Right lobe of liver (tissue), 6 donors: ENCODE results near the gene CCDC9. TPM values are rescaled to one million over a fixed set of nuclear protein-coding genes. Genes with fewer than 3 reads are reported as not detected.
A peak's percentile ranks its signal among the peaks of the same experiment; 100 is the strongest.

ENCODE experiments used
- ATAC-seq, 4 donors: fragments of 200-7000 bp; cut with Tn5 transposase; one replicate each; pipeline ENCODE4 v1.9.1; 2020; ENCODE audit warnings: mild to moderate bottlenecking in 4 of 4, moderate library complexity in 4 of 4
- DNase-seq, 3 donors: peaks; one replicate each; pipeline ENCODE4 v3.0.0-alpha.2; 2020
- H3K27ac ChIP-seq, 3 donors: fragments of 200-600 bp; one replicate each; pipeline ENCODE4 v1.8.0; 2022
- H3K27me3 ChIP-seq, 2 donors: fragments of 200-600 bp; one replicate each; pipeline ENCODE4 v1.8.0; 2022
- H3K36me3 ChIP-seq, 4 donors: fragments of 200-600 bp; sonication (generic) in 1 of 4; one replicate each; pipeline versions ENCODE4 v1.5.1 to v1.8.0; 2017 to 2022; ENCODE audit warnings: control low read depth in 1 of 4
- H3K4me1 ChIP-seq, 4 donors: fragments of 200-600 bp; sonication (generic) in 1 of 4; one replicate each; pipeline versions ENCODE4 v1.5.1 to v1.8.0; 2017 to 2022; ENCODE audit warnings: control low read depth in 1 of 4
- H3K4me3 ChIP-seq, 3 donors: fragments of 200-600 bp; one replicate each; pipeline ENCODE4 v1.8.0; 2022
- H3K9me3 ChIP-seq, 4 donors: fragments of 200-600 bp; sonication (generic) in 1 of 4; one replicate each; pipeline versions ENCODE4 v1.5.1 to v1.8.0; 2017 to 2022; ENCODE audit warnings: control low read depth in 1 of 4
- POLR2A ChIP-seq: fragments of 450-650 bp; IDR thresholded peaks from one replicate; pipeline ENCODE4 v1.6.1; 2017; ENCODE audit warnings: antibody characterized with exemption, mild to moderate bottlenecking
- WGBS: methylation state at CpG from one replicate; pipeline ENCODE4 v1.1.6; 2018; ENCODE audit warnings: low coverage, low lambda C conversion rate; ENCODE audit not compliant: insufficient coverage; ENCODE audit errors: missing lambda C conversion rate; 5-methylcytosine and 5-hydroxymethylcytosine counted together
- intact Hi-C, 2 donors: fragments of 100-400 bp; cut with DNase I; formaldehyde crosslinking; loops; one replicate each; pipeline versions ENCODE4 v1.11.2 to v1.14.1; 2022
- total RNA-seq, 6 experiments: library from RNA; depleted of rRNA in 2 of 6; stranded (reverse); fragments of >200 nt in 2 of 6; fragmentation: NEBNext Ultra II Directional in 3 of 6; extraction: Animal tissue kit (Norgen Biotek cat#: 25700) in 3 of 6; gene quantifications; one replicate each; pipeline versions ENCODE4 v1.1.0 to v1.2.4, GENCODE V29; 2016 to 2023
- TF ChIP-seq, protein P1 (sequence below), 4 donors: fragments of 200-600 bp in 3 of 4; fragments of 450-650 bp in 1 of 4; IDR thresholded peaks; one replicate each; pipeline versions ENCODE4 v1.5.1 to v1.8.0; 2016 to 2022; ENCODE audit warnings: antibody characterized with exemption in 4 of 4, mild to moderate bottlenecking in 2 of 4
- donor health status: DM: no; HTN: yes; CAD: no.
- donor health status: DM: no; HTN: no; CAD: no.
- donor health status: DM: no; HTN: no; CAD: no.
- donor health status: DM: no; HTN: yes; CAD: no.
- donor health status: DM: no; HTN: yes; CAD: no.

The CCDC9 gene
- total RNA-seq, 6 experiments from 2014 or later = 5.8 to 15.1 (median 9.1) TPM

GRCh38 chr19:47228937-47229675 is 27.2 kb upstream of the CCDC9 start:
- TF ChIP-seq, protein P1, sequence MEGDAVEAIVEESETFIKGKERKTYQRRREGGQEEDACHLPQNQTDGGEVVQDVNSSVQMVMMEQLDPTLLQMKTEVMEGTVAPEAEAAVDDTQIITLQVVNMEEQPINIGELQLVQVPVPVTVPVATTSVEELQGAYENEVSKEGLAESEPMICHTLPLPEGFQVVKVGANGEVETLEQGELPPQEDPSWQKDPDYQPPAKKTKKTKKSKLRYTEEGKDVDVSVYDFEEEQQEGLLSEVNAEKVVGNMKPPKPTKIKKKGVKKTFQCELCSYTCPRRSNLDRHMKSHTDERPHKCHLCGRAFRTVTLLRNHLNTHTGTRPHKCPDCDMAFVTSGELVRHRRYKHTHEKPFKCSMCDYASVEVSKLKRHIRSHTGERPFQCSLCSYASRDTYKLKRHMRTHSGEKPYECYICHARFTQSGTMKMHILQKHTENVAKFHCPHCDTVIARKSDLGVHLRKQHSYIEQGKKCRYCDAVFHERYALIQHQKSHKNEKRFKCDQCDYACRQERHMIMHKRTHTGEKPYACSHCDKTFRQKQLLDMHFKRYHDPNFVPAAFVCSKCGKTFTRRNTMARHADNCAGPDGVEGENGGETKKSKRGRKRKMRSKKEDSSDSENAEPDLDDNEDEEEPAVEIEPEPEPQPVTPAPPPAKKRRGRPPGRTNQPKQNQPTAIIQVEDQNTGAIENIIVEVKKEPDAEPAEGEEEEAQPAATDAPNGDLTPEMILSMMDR (IDR thresholded peaks at IDR 0.05) = no peak
- no peak for TF ChIP-seq POLR2A
- H3K27me3 ChIP-seq = no peaks in the 10 kb centered on the region
- peak overlapping the region in 2 of 3 donors; percentile 93 to 97 for H3K4me3 ChIP-seq
- H3K4me1 ChIP-seq = peaks cover 0 to 27% (median 14%) of the 10 kb centered on the region in 4 donors
- peak overlapping the region in 2 of 3 donors; percentile 97 to 100 for H3K27ac ChIP-seq
- intact Hi-C loops = no loop called here
- H3K36me3 ChIP-seq = no peaks in the 10 kb centered on the region
- 17% methylated on average over 5 of the region's 10 CpGs for WGBS
- DNase-seq = no peak
- no peak for ATAC-seq
- no peaks in the 10 kb centered on the region for H3K9me3 ChIP-seq

GRCh38 chr19:47229676-47230053 is 26.7 kb upstream of the CCDC9 start:
- Histone ChIP-seq H3K27me3 (no peaks in the 10 kb centered on the region), H3K4me3 (peak overlapping the region; percentile 77 to 97 (median 93)), H3K9me3 (no peaks in the 10 kb centered on the region), H3K27ac (peak overlapping the region in 2 of 3 donors; percentile 70 to 80), H3K4me1 (peaks cover 0 to 27% (median 14%) of the 10 kb centered on the region in 4 donors), H3K36me3 (no peaks in the 10 kb centered on the region)
- intact Hi-C loops = no loop called here
- DNase-seq (no peak), ATAC-seq (no peak)
- 40% methylated on average over 1 of the region's 9 CpGs for WGBS
- no peak for TF ChIP-seq POLR2A
- TF ChIP-seq, protein P1 (IDR thresholded peaks at IDR 0.05) = no peak

GRCh38 chr19:47230054-47230920 is 26.0 kb upstream of the CCDC9 start:
- intact Hi-C loops = no loop called here
- ATAC-seq (no peak), DNase-seq (peak; percentile 80 to 85 (median 80))
- no peaks in the 10 kb centered on the region for H3K36me3 ChIP-seq
- no peaks in the 10 kb centered on the region for H3K9me3 ChIP-seq
- H3K27me3 ChIP-seq = no peaks in the 10 kb centered on the region
- TF ChIP-seq, protein P1 (IDR thresholded peaks at IDR 0.05) = peak; percentile 72 to 95 (median 86)
- no peak for TF ChIP-seq POLR2A
- peaks cover 0 to 27% (median 14%) of the 10 kb centered on the region in 4 donors for H3K4me1 ChIP-seq
- peak overlapping the region; percentile 77 to 97 (median 93) for H3K4me3 ChIP-seq
- H3K27ac ChIP-seq = peak overlapping the region; percentile 56 to 80 (median 70)
- 0% methylated on average over 11 of the region's 84 CpGs for WGBS

GRCh38 chr19:47230921-47231214 is 25.5 kb upstream of the CCDC9 start, which contains the start of gene BBC3:
Gene BBC3 (minus strand): TSS chr19:47231199. CDS start chr19:47228431, 2,768 bp downstream.
- TF ChIP-seq, protein P1 (IDR thresholded peaks at IDR 0.05) = no peak
- peak; percentile 66 for TF ChIP-seq POLR2A
- Histone ChIP-seq H3K27ac (peak within 1 kb of the TSS; percentile 56 to 80 (median 70)), H3K9me3 (no peaks in the 10 kb centered on the region), H3K27me3 (no peaks in the 10 kb centered on the region), H3K4me1 (peaks cover 0 to 22% (median 12%) of the 10 kb centered on the region in 4 donors), H3K36me3 (no peaks in the 10 kb centered on the region), H3K4me3 (peak within 1 kb of the TSS; percentile 77 to 97 (median 93))
- WGBS = 7% methylated on average over 3 of the region's 43 CpGs
- DNase-seq = no peak
- ATAC-seq = no peak
- intact Hi-C loops = no loop called here
